GM12891 (cell line): ENCODE results near the gene AGPAT3.

Experiments
- POLR2A ChIP-seq: IDR thresholded peaks from 2 replicates; pipeline ENCODE4 v1.6.1; 2011; ENCODE audit warnings: low read depth, low read length, control low read depth
- SPI1 ChIP-seq: IDR thresholded peaks from 2 replicates; pipeline ENCODE4 v1.6.1; 2011; ENCODE audit warnings: low read depth, low read length, control low read depth

- TF ChIP-seq POLR2A = no peak
- TF ChIP-seq SPI1 = no peak
These were observed 47.5 kb downstream of the AGPAT3 start for GRCh38 chr21:43912500-43912899.
